Prostate gland (tissue), 2 donors: ENCODE results near the gene TAPT1. TPM values are rescaled to one million over a fixed set of nuclear protein-coding genes. Genes with fewer than 3 reads are reported as not detected.

ENCODE experiments used
- DNase-seq: peaks from one replicate; pipeline ENCODE4 v3.0.0-alpha.2; 2019; ENCODE audit warnings: low spot score
- H3K27ac ChIP-seq, 2 donors: fragments of 200-600 bp; sonication (generic); 2 replicates each; pipeline ENCODE4 v1.5.1; 2017 to 2019
- H3K27me3 ChIP-seq: fragments of 200-600 bp; sonication (generic); replicated peaks from 2 replicates; pipeline ENCODE4 v1.5.1; 2019; ENCODE audit not compliant: insufficient read depth
- H3K36me3 ChIP-seq, 2 donors: fragments of 200-600 bp; sonication (generic); 1 replicate in 1 of 2; 2 replicates in 1 of 2; pipeline versions ENCODE4 v1.5.1 to v1.8.1; 2017 to 2019
- H3K4me1 ChIP-seq: fragments of 200-600 bp; sonication (generic); replicated peaks from 2 replicates; pipeline ENCODE4 v1.5.1; 2019
- H3K4me3 ChIP-seq, 2 donors: fragments of 200-600 bp; sonication (generic); 2 replicates each; pipeline ENCODE4 v1.5.1; 2017 to 2019
- H3K9me3 ChIP-seq: fragments of 200-600 bp; sonication (generic); 2 replicates; pipeline ENCODE4 v1.5.1; 2017
- CTCF ChIP-seq, 4 experiments: fragments of 200-600 bp in 2 of 4; fragments of 450-650 bp in 2 of 4; sonication (generic) in 2 of 4; IDR thresholded peaks; 1 replicate in 3 of 4; 2 replicates in 1 of 4; pipeline ENCODE4 v1.5.1; 2016 to 2019; ENCODE audit warnings: antibody characterized with exemption in 4 of 4, mild to moderate bottlenecking in 2 of 4, moderate library complexity in 2 of 4
- POLR2A ChIP-seq: fragments of 450-650 bp; IDR thresholded peaks from one replicate; pipeline ENCODE4 v1.6.1; 2016; ENCODE audit warnings: antibody characterized with exemption, mild to moderate bottlenecking
- POLR2AphosphoS5 ChIP-seq: sonication (generic); formaldehyde crosslinking; IDR thresholded peaks from one replicate; pipeline ENCODE4 v1.6.1; 2017; ENCODE audit warnings: antibody characterized with exemption
- WGBS: methylation state at CpG from one replicate; pipeline ENCODE4 v1.1.5; 2018; 5-methylcytosine and 5-hydroxymethylcytosine counted together
- intact Hi-C: fragments of 100-400 bp; cut with DNase I; formaldehyde crosslinking; loops from one replicate; pipeline ENCODE4 v1.14.2; 2022
- total RNA-seq, 2 donors: library from RNA; depleted of rRNA; stranded (reverse); fragments of >200 nt; gene quantifications; one replicate each; pipeline ENCODE4 v1.1.0, GENCODE V29; 2016

Gene TAPT1
- total RNA-seq, 2 donors from 2014 or later = 16.2 to 48.6 TPM

GRCh38 chr4:16248605-16249004 lies 22.3 kb upstream of the TAPT1 start:
- intact Hi-C loops = no loop called here
- Histone ChIP-seq H3K4me3 (no peak overlapping the region), H3K36me3 (no peaks in the 10 kb centered on the region), H3K27me3 (no peaks in the 10 kb centered on the region), H3K27ac (no peak overlapping the region), H3K9me3 (no peaks in the 10 kb centered on the region), H3K4me1 (no peaks in the 10 kb centered on the region)
- TF ChIP-seq POLR2AphosphoS5 (no peak), POLR2A (no peak), CTCF (IDR thresholded peaks at IDR 0.05) (no peak)
- 98% methylated on average over 2 of the region's 2 CpGs for WGBS
- no peak for DNase-seq

- Histone ChIP-seq H3K27ac (no peak overlapping the region), H3K4me3 (no peak overlapping the region), H3K27me3 (no peaks in the 10 kb centered on the region), H3K4me1 (no peaks in the 10 kb centered on the region), H3K9me3 (no peaks in the 10 kb centered on the region), H3K36me3 (no peaks in the 10 kb centered on the region)
- WGBS = 94% methylated on average over 1 of the region's 1 CpG
- DNase-seq = no peak
- no peak for TF ChIP-seq CTCF (IDR thresholded peaks at IDR 0.05)
- no peak for TF ChIP-seq POLR2AphosphoS5
- TF ChIP-seq POLR2A = no peak
- intact Hi-C loops = no loop called here
Observed at GRCh38 chr4:16245241-16245640, 19.0 kb upstream of the TAPT1 start.

GRCh38 chr4:16243285-16243684 lies 17.0 kb upstream of the TAPT1 start:
- DNase-seq = no peak
- no peaks in the 10 kb centered on the region for H3K9me3 ChIP-seq
- H3K27ac ChIP-seq = no peak overlapping the region
- no peaks in the 10 kb centered on the region for H3K36me3 ChIP-seq
- no peaks in the 10 kb centered on the region for H3K4me1 ChIP-seq
- 94% methylated on average over 4 of the region's 4 CpGs for WGBS
- intact Hi-C loops = no loop called here
- H3K4me3 ChIP-seq = no peak overlapping the region
- TF ChIP-seq CTCF (IDR thresholded peaks at IDR 0.05) = no peak
- no peak for TF ChIP-seq POLR2A
- no peak for TF ChIP-seq POLR2AphosphoS5
- no peaks in the 10 kb centered on the region for H3K27me3 ChIP-seq

- H3K27ac ChIP-seq = no peak overlapping the region
- H3K27me3 ChIP-seq = no peaks in the 10 kb centered on the region
- TF ChIP-seq POLR2AphosphoS5 (no peak), CTCF (IDR thresholded peaks at IDR 0.05) (no peak)
- no peaks in the 10 kb centered on the region for H3K4me1 ChIP-seq
- no peaks in the 10 kb centered on the region for H3K36me3 ChIP-seq
- H3K9me3 ChIP-seq = no peaks in the 10 kb centered on the region
- DNase-seq = no peak
- H3K4me3 ChIP-seq = no peak overlapping the region
- intact Hi-C loops = no loop called here
Observed at GRCh38 chr4:16240300-16240699, 14.0 kb upstream of the TAPT1 start.

GRCh38 chr4:16239086-16239485 lies 12.8 kb upstream of the TAPT1 start:
- no peak for TF ChIP-seq POLR2A
- no peak for TF ChIP-seq POLR2AphosphoS5
- no peak for TF ChIP-seq CTCF (IDR thresholded peaks at IDR 0.05)
- H3K36me3 ChIP-seq = no peaks in the 10 kb centered on the region
- no peaks in the 10 kb centered on the region for H3K4me1 ChIP-seq
- H3K27me3 ChIP-seq = no peaks in the 10 kb centered on the region
- no peak overlapping the region for H3K27ac ChIP-seq
- no peak for DNase-seq
- no peak overlapping the region for H3K4me3 ChIP-seq
- H3K9me3 ChIP-seq = no peaks in the 10 kb centered on the region
- intact Hi-C loops = no loop called here
- WGBS = 92% methylated on average over 3 of the region's 3 CpGs
